Posterior cingulate gyrus (tissue), 11 donors: ENCODE measurements around the gene DNAH14.
"Not testable (repeated sequence)": the region's sequence is repeated elsewhere in the genome, so short reads cannot be mapped to it uniquely, and the experiment has no call there.

Experiments
- DNase-seq, 10 donors: peaks; one replicate each; pipeline versions ENCODE4 v3.0.0 to v3.0.0-alpha.2; 2020 to 2021; ENCODE audit warnings: mixed read lengths in 3 of 10
- intact Hi-C: fragments of 100-400 bp; cut with DNase I; formaldehyde crosslinking; loops from one replicate; pipeline ENCODE4 v1.15.1; 2023

DNAH14 gene

GRCh38 chr1:225373155-225373554 is 443.7 kb downstream of the DNAH14 start:
- intact Hi-C loops: no loop called here
- no peak for DNase-seq

GRCh38 chr1:225374996-225375395 is 445.5 kb downstream of the DNAH14 start:
- no peak for DNase-seq
- intact Hi-C loops: no loop called here

GRCh38 chr1:225378880-225379279 is 449.4 kb downstream of the DNAH14 start:
- intact Hi-C loops: no loop called here
- no peak for DNase-seq

- intact Hi-C loops: no loop called here
- no peak for DNase-seq
These were observed 451.2 kb downstream of the DNAH14 start for GRCh38 chr1:225380691-225381090.

- intact Hi-C loops, DNase-seq: not testable (repeated sequence)
These were observed 457.4 kb downstream of the DNAH14 start for GRCh38 chr1:225386860-225387259.

GRCh38 chr1:225388372-225388771 is 458.9 kb downstream of the DNAH14 start:
- DNase-seq: no peak
- intact Hi-C loops: no loop called here

- DNase-seq: no peak
- intact Hi-C loops: no loop called here
These were observed 460.4 kb downstream of the DNAH14 start for GRCh38 chr1:225389843-225390242.

- DNase-seq: no peak
- intact Hi-C loops: no loop called here
These were observed 466.9 kb downstream of the DNAH14 start for GRCh38 chr1:225396357-225396756.

- DNase-seq: no peak
These were observed 471.5 kb downstream of the DNAH14 start for GRCh38 chr1:225400968-225401367.

GRCh38 chr1:225406976-225407725 is 477.7 kb downstream of the DNAH14 start:
- intact Hi-C loops: no loop called here

More at GRCh38 chr1:225400968-225401367, 471.5 kb downstream of the DNAH14 start:
- intact Hi-C loops: no loop called here

GRCh38 chr1:225407755-225408154 is 478.3 kb downstream of the DNAH14 start:
- intact Hi-C loops: no loop called here
- DNase-seq: no peak

More at GRCh38 chr1:225406976-225407725, 477.7 kb downstream of the DNAH14 start:
- DNase-seq: no peak

GRCh38 chr1:225408249-225408648 is 478.8 kb downstream of the DNAH14 start:
- intact Hi-C loops: no loop called here
- no peak for DNase-seq

GRCh38 chr1:225409051-225409450 is 479.6 kb downstream of the DNAH14 start:
- no peak for DNase-seq
- intact Hi-C loops: no loop called here

- intact Hi-C loops: no loop called here
- no peak for DNase-seq
These were observed 480.6 kb downstream of the DNAH14 start for GRCh38 chr1:225410036-225410435.

- intact Hi-C loops: no loop called here
These were observed 482.8 kb downstream of the DNAH14 start for GRCh38 chr1:225412321-225412720.

GRCh38 chr1:225412803-225413351 is 483.4 kb downstream of the DNAH14 start:
- no peak for DNase-seq

More at GRCh38 chr1:225412321-225412720, 482.8 kb downstream of the DNAH14 start:
- DNase-seq: no peak

GRCh38 chr1:225413708-225414375 is 484.4 kb downstream of the DNAH14 start:
- no peak for DNase-seq
- intact Hi-C loops: no loop called here

More at GRCh38 chr1:225412803-225413351, 483.4 kb downstream of the DNAH14 start:
- intact Hi-C loops: no loop called here

GRCh38 chr1:225415307-225415706 is 485.8 kb downstream of the DNAH14 start:
- no peak for DNase-seq
- intact Hi-C loops: no loop called here

- DNase-seq: no peak
- intact Hi-C loops: no loop called here
These were observed 486.7 kb downstream of the DNAH14 start for GRCh38 chr1:225415967-225416745.

- intact Hi-C loops: no loop called here
These were observed 488.6 kb downstream of the DNAH14 start for GRCh38 chr1:225418059-225418458.

GRCh38 chr1:225418598-225418997 is 489.1 kb downstream of the DNAH14 start:
- no peak for DNase-seq
- intact Hi-C loops: no loop called here

More at GRCh38 chr1:225418059-225418458, 488.6 kb downstream of the DNAH14 start:
- DNase-seq: no peak
